ENCODE measurements around the gene PEX16. TPM values are rescaled to one million over a fixed set of nuclear protein-coding genes. Genes with fewer than 3 reads are reported as not detected.

Gene PEX16
- total and polyA plus RNA-seq, 2 of the 13 experiments (the other 11 are each of a cell fraction or from before 2014, with no cell fraction given): 12.5 to 21.8 TPM

- POLR2A ChIA-PET: interaction anchor here (1.6 kb wide), 1 partner anchor 9 kb away, joined by 7 read pairs; the partner anchor contains the start of gene PEX16
- no peak for FAIRE-seq
Observed at GRCh38 chr11:45927332-45927683, 9.6 kb upstream of the PEX16 start.

More at GRCh38 chr11:45927332-45927683, 9.6 kb upstream of the PEX16 start:
- H2AFZ ChIP-seq (ENCODE audit: low read length): no peak overlapping the region
- CTCF ChIA-PET (ENCODE audit: low intra/inter-chr PET ratio, low total read pairs): no interaction called here
- no peak for TF ChIP-seq ZNF580 (CRISPR knock-in tag; IDR thresholded peaks at IDR 0.05; ENCODE audit: borderline replicate concordance, low read depth)
- TF ChIP-seq ZBTB21 (CRISPR knock-in tag; IDR thresholded peaks at IDR 0.05): no peak
- no peak for TF ChIP-seq TRIM24 (CRISPR knock-in tag; IDR thresholded peaks at IDR 0.05)
- TF ChIP-seq ASH2L (IDR thresholded peaks at IDR 0.05; ENCODE audit: insufficient read length, low read depth, low read length): no peak
- TF ChIP-seq ZNF740 (CRISPR knock-in tag; IDR thresholded peaks at IDR 0.05): no peak
- no peak for TF ChIP-seq ZNF292 (CRISPR knock-in tag; IDR thresholded peaks at IDR 0.05; ENCODE audit: borderline replicate concordance, low read depth)
- no peak for TF ChIP-seq DPF2 (CRISPR knock-in tag; IDR thresholded peaks at IDR 0.05; ENCODE audit: borderline replicate concordance, low read depth)
- no peak for TF ChIP-seq SATB2 (CRISPR knock-in tag; IDR thresholded peaks at IDR 0.05)
- no peak for TF ChIP-seq TFDP2 (CRISPR knock-in tag; IDR thresholded peaks at IDR 0.05)
- TF ChIP-seq MTA1 (CRISPR knock-in tag; IDR thresholded peaks at IDR 0.05; ENCODE audit: borderline replicate concordance): no peak
- no peak for TF ChIP-seq PBX2 (CRISPR knock-in tag; IDR thresholded peaks at IDR 0.05)
- TF ChIP-seq ZNF547 (CRISPR knock-in tag; IDR thresholded peaks at IDR 0.05): no peak
- TF ChIP-seq YY1 (IDR thresholded peaks at IDR 0.05; ENCODE audit: insufficient read depth, insufficient replicate concordance, low read depth, low read length): no peak
- TF ChIP-seq PAWR (CRISPR knock-in tag; IDR thresholded peaks at IDR 0.05; ENCODE audit: borderline replicate concordance): no peak
- no peak for TF ChIP-seq NFATC3 (CRISPR knock-in tag; IDR thresholded peaks at IDR 0.05)
- no peak for TF ChIP-seq TERF1 (CRISPR knock-in tag; IDR thresholded peaks at IDR 0.05)
- H3K9me3 ChIP-seq (ENCODE audit: low read length): no peaks in the 10 kb centered on the region
- H3K27ac ChIP-seq (ENCODE audit: extremely low read length, insufficient read depth, low read length): no peak overlapping the region
- no peaks in the 10 kb centered on the region for H3K79me2 ChIP-seq (ENCODE audit: insufficient read depth, low read length)
- no peak for DNase-seq (ENCODE audit: low spot score)
- intact Hi-C loops (cut with micrococcal nuclease; ENCODE audit: unreplicated experiment) (no loop called here), in situ Hi-C loops (cut with HindIII; ENCODE audit: extremely low pct_ligation_motif_present, low pct_unique_long_range_greater_than_20kb) (no loop called here)
- BruUV-seq (replicated peaks): no TSS peak
- no peaks in the 10 kb centered on the region for H4K20me1 ChIP-seq (ENCODE audit: insufficient read depth, low read length)
- H3K4me1 ChIP-seq (ENCODE audit: insufficient read depth, low read length): peaks cover 17% of the 10 kb centered on the region
- H3K27me3 ChIP-seq (ENCODE audit: control insufficient read depth in 1 of 2, insufficient read depth in 2 of 2, low read length in 2 of 2): no peaks in the 10 kb centered on the region
- ATAC-seq: no peak
- WGBS (ENCODE audit: low lambda C conversion rate): 86% methylated on average over 11 of the region's 15 CpGs
- no peak overlapping the region for H3K4me2 ChIP-seq (ENCODE audit: low read depth, low read length)
- no peak overlapping the region for H3K4me3 ChIP-seq (replicated peaks in 1 of 3; ENCODE audit: insufficient read depth in 1 of 3, low read depth in 2 of 3, low read length in 3 of 3)
- H3K9ac ChIP-seq (ENCODE audit: insufficient read depth, low read depth, low read length): no peak overlapping the region
- no peaks in the 10 kb centered on the region; a peak in 1 of 5 replicates for H3K36me3 ChIP-seq (replicated peaks in 1 of 2; ENCODE audit: control insufficient read depth in 1 of 2, insufficient read depth in 2 of 2, low read length in 2 of 2)
